Endometrium (tissue), 2 donors: ENCODE data around the gene ZFR.
"Not testable (repeated sequence)": the region's sequence is repeated elsewhere in the genome, so short reads cannot be mapped to it uniquely, and the experiment has no call there.

ENCODE experiments used
- FAIRE-seq: peaks from 2 replicates; lab custom pipeline; 2012; peaks lifted over from hg19 to GRCh38; lab: Jason Lieb, UNC
- donor health status: control.
- donor health status: control.

The ZFR gene

DNA sequence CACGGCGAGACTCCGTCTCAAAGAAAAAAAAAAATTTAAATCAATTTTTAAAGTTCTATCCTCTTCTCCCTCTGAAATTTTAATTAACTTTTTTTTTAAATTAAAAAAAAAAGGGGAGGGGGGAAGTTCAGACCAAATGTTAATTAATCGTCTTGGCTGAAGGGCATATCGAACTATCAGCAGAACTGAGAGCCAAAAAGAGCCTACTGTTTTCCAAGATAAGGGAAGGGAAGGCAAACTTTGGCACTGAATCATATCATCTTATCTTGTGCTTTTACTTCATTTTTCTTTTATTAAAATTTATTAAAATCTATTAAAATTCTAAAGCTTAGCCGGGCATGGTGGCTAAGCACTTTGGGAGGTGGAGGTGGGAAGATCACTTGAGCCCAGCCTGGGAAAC is 85.9 kb downstream of the ZFR start:
- FAIRE-seq = no peak

- no peak for FAIRE-seq
Observed at GRCh38 chr5:32357658-32358057, 86.9 kb downstream of the ZFR start.

DNA sequence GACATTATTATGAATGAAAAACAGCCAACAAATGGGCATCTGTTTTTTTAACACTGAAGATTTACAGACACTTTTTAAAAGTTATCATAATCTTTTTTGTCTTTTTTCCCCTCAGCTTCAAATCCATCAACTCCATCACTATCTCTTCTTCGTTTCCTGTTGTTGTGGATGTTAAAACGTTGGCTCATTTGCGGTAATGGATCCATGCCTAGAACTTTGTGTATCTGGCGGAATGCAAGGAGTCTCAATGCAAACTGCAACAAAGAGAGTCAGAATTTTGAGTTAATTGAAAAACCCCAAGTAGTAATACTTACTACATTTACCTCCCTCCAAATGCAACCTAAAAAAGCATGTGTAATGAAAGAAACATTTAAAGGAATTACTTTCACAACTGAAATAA is 88.9 kb downstream of the ZFR start:
- FAIRE-seq = no peak

DNA sequence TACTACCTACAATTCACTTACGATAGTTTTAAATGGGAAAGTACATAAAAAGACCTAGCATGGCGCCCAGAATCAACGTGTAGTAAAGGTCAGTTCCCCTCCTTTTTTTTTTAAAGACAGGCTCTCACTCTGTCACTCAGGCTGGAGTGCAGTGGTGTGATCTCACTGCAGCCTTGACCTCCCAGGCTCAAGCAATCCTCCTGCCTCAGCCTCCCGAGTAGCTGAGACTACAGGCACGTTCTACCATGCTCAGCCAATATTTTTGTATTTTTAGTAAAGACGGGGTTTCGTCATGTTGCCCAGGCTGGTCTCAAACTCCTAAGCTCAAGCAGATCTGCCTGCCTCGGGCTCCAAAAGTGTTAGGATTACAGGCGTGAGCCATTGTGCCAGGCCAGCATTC is 91.1 kb downstream of the ZFR start:
- no peak for FAIRE-seq

GRCh38 chr5:32352685-32353084 is 91.9 kb downstream of the ZFR start:
- FAIRE-seq = no peak

GRCh38 chr5:32346869-32347268 is 97.7 kb downstream of the ZFR start:
- no peak for FAIRE-seq

GRCh38 chr5:32343058-32343672 is 101.4 kb downstream of the ZFR start:
- FAIRE-seq = no peak

DNA sequence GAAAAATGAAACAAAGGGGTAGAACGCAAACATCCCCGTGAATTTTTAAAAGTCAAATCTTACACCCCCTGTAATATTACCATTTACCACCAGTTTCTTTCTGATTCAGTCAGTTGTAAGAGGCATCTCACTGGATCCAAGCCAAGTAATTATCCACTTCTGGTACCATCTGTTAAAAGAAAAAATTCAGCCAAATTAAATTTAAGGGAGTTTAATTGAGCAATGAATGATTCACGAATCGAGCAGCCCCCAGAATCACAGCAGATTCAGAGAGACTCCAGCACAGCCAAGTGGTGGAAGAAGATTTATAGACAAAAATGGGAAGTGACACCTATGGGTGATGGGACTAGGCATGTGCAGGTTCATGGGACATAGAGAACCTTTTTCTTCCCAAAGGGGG is 101.9 kb downstream of the ZFR start:
- FAIRE-seq = no peak

DNA sequence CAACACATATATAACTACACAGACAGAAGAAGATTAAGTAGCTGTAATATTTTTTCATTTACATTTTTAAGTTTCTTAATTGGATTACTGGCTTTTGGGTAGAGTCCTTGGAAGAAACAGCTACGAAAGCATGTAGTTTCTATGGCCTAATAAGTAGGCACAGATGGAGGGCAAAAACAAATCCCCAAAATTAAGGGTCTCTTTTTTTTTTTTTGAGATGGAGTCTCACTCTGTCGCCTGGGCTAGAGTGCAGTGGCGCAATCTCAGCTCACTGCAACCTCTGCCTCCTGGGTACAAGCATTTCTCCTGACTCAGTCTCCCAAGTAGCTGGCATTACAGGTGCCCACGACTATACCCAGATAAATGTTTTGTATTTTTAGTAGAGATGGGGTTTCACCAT is 104.7 kb downstream of the ZFR start:
- FAIRE-seq = no peak

- no peak for FAIRE-seq
Observed at GRCh38 chr5:32339198-32339597, 105.3 kb downstream of the ZFR start.

DNA sequence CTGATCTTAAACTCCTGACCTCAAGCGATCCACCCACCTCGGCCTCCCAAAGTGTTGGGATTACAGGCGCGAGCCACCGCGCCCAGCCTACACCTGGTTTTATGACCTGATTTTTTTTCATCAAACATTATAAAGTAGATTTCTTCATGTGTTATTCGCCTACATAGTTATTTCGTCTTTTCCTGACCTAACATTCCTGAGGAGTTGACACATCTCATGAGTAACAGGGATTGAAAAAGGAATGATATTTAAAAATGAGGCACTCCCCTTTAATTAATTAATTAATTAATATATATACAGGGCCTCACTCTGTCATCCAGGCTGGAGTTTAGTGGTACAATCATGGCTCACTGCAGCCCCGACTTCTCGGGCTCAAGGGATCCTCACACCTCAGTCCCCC is 111.6 kb downstream of the ZFR start:
- FAIRE-seq = no peak

GRCh38 chr5:32332361-32332760 is 112.2 kb downstream of the ZFR start:
- no peak for FAIRE-seq

- no peak for FAIRE-seq
Observed at GRCh38 chr5:32331935-32332274, 112.6 kb downstream of the ZFR start.

DNA sequence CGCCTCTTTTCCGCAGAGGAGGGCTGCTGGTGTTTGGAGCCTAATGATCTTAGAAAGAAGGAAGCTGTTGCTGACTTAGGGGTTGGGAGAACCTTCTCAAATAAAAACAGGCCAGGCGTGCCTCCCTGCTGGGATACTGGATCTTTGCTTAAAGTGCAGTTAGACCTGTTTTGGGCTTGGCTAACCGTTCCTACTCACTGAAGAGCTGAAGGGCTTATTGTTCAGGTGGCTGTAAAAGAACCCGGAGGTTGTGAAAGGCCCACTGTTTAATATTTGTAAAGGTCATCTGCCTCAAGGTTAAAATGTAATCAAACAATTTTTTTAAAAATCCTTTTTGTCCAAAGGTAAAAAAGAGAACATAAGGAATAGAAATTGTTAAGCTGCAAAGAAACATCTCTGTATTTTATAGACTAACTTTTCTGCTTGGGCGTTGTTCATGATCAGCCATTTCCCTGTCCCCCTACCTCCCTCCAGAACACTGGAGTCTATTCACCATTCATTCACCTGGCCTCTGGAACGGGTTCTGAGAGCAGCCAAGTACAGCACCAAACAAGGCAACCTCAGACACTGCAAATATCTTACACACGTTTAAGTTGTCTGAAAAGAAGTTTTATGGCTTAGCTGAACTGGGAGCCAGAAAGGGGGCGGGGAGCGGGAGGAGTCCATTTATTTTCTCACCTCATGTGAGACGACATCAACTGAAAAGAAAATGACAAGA is 113.2 kb downstream of the ZFR start:
- FAIRE-seq = no peak

GRCh38 chr5:32330126-32330971 is 114.2 kb downstream of the ZFR start:
- no peak for FAIRE-seq

DNA sequence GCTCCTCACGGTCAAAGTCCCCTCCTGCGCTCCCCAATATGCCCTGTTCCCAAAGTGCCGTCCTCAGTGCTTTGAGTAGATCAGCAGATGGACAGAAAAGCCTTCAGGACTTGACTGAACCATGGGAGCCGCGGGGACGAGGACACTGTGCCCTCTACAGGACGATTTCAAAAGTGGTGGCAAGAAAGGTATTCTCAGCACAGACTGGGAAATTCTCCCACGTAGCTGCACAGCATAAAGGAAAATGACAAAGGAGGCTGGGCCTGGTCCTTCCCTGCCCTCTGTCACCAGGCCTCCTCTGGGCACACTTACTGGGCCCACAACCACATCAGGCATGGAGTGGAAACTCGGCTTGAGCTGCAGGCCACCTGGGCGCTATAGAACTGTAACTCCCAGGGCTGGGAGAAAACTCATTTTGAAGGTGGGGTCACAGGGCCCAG is 115.1 kb downstream of the ZFR start:
- FAIRE-seq = no peak

DNA sequence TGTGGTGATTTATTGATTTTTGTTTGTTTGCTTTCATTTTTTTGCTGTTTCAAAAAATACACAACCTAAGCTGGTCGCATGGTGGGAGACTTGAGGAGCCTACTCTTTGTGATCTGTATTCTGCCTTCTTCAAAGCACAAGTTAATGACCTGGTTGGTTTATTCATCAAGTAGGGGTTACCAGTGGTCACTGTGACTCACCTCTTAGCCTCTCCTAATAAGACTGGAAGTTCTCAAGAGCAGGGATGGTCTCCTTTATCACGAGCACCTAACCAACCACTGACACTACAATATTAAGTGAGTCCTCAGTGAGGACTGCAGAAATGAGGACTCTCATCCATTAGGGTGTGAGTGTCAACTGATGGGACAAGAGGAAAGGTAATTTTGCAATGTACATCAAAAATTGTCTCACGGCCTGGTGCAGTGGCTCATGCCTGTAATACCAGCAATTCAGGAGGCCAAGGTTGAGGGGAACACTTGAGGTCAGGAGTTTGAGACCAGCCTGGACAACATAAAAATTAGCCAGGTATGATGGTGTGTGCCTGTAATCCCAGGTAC is 118.2 kb downstream of the ZFR start:
- no peak for FAIRE-seq

DNA sequence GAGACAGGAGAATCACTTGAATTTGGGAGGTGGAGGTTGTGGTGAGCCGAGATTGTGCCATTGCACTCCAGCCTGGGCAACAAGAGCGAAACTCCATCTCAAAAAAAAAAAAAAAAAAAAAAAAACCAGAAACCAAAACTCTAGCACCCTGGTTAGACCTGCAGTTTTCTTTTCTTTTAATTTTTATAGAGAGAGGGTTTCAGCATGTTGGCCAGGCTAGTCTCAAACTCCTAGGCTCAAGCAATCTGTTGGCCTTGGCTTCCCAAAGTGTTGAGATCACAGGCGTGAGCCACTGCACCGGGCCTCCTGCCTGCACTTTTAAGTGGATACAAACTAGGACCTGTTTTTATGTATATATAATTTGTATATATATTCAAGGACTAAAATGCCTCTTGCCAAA is 118.9 kb downstream of the ZFR start:
- no peak for FAIRE-seq

- no peak for FAIRE-seq
Observed at GRCh38 chr5:32325062-32325461, 119.5 kb downstream of the ZFR start.

DNA sequence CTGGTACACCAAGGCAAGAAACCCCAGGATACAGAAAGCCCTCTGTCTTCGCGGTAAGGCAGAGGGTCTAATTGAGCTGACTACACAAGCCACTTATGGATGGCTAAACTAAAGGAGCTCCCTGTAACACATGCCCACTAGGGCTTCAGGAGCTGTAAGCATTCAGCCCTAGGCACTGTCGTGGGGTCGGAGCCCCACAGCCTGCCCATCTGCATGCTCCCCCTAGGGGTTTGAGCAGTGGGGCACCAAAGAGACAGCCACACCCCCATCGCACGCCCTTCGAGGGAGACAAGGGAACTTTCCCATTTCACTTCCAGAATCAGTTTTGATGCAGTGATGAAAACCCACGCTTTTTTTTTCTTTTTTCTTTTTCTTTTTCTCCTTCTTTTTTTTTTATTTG is 120.8 kb downstream of the ZFR start:
- FAIRE-seq = no peak

DNA sequence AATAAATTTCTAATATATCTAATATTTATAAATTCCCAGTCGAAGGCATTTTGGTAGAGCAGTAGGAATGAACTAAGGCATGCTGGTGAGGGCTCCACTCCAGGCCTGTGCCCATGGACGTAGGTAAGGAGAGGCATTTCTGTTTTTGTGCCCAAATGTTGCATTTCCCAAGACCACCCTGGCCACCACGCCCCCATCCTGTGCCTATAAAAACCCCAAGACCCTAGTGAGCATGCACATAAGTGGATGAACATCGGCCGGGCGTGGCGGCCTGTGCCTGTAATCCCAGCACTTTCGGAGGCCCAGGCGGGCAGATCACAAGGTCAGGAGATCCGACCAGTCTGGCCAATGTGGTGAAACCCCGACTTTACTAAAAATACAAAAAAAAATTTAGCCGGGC is 121.7 kb downstream of the ZFR start:
- no peak for FAIRE-seq

GRCh38 chr5:32321787-32322186 is 122.8 kb downstream of the ZFR start:
- FAIRE-seq = not testable (repeated sequence)

DNA sequence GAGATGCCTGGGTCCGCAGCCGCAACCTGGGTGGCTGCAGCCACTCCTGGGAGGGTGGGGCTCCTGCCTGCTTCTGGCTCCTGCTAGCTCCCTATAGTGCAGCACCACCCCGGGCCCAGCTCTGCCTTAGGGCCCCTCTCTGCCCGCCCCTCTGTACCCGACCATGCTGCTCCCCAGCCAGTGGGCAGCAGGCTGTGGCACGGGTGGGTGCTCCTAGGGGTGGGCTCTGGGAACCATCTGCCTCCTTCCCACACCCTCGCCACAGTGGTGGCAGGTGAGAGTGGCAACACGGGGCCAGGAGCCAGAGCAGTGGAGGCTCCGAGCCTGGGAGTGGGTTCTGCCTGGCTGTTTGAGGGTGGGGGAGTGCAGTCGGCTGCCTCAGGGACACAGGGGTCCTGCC is 124.0 kb downstream of the ZFR start:
- no peak for FAIRE-seq
